Activated B cell treated with CpG ODN at 0.5 μM for 24 hours (primary cell): Measurements from ENCODE around the gene SENP1. TPM values are rescaled to one million over a fixed set of nuclear protein-coding genes. Genes with fewer than 3 reads are reported as not detected.

Experiments used
- ATAC-seq: fragments of 200-7000 bp; cut with Tn5 transposase; one replicate; pipeline ENCODE4 v1.10.0; 2021; ENCODE audit warnings: low read depth, mild to moderate bottlenecking, moderate library complexity
- CTCF ChIA-PET: fragments of 350-600 bp; sonication (Branson Sonifier 250); formaldehyde crosslinking; loops from one replicate; lab custom pipeline; 2021; ENCODE audit warnings: antibody characterized with exemption; lab: Charles Lee
- POLR2A ChIA-PET: fragments of 350-600 bp; sonication (Branson Sonifier 250); formaldehyde crosslinking; loops from one replicate; lab custom pipeline; 2021; ENCODE audit warnings: antibody characterized with exemption; lab: Charles Lee
- DNase-seq: peaks from one replicate; pipeline ENCODE4 v3.0.0; 2022
- H3K27ac Mint-ChIP-seq: one replicate; pipeline ENCODE4 v1.8.0; 2020; ENCODE audit warnings: mixed read lengths
- H3K27me3 Mint-ChIP-seq: one replicate; pipeline ENCODE4 v1.8.0; 2021; ENCODE audit warnings: mixed read lengths
- H3K36me3 Mint-ChIP-seq: one replicate; pipeline ENCODE4 v1.8.0; 2021; ENCODE audit warnings: low read depth, mixed read lengths
- H3K4me1 Mint-ChIP-seq: one replicate; pipeline ENCODE4 v1.8.0; 2021; ENCODE audit warnings: mixed read lengths
- H3K4me3 Mint-ChIP-seq: one replicate; pipeline ENCODE4 v1.8.0; 2020; ENCODE audit warnings: mild to moderate bottlenecking, mixed read lengths
- H3K9me3 Mint-ChIP-seq: one replicate; pipeline ENCODE4 v1.8.0; 2020; ENCODE audit warnings: mixed read lengths
- CTCF ChIP-seq: fragments of 200-600 bp; IDR thresholded peaks from one replicate; pipeline ENCODE4 v1.8.0; 2022; ENCODE audit warnings: antibody characterized with exemption, mild to moderate bottlenecking
- intact Hi-C: fragments of 100-400 bp; cut with micrococcal nuclease; formaldehyde crosslinking; loops from one replicate; pipeline ENCODE4 v1.15.1; 2024
- total RNA-seq: library from RNA; stranded (reverse); gene quantifications from 2 replicates; pipeline ENCODE4 v1.2.3, GENCODE V29; 2022

Gene SENP1
- total RNA-seq, 1 donor from 2014 or later = 43.2 TPM

GRCh38 chr12:48086327-48086726 is 19.6 kb downstream of the SENP1 start:
- Mint-ChIP-seq H3K4me1 (peaks cover 18% of the 10 kb centered on the region), H3K27me3 (no peaks in the 10 kb centered on the region), H3K4me3 (no peak overlapping the region), H3K36me3 (peaks cover 74% of the 10 kb centered on the region), H3K27ac (no peak overlapping the region), H3K9me3 (no peaks in the 10 kb centered on the region)
- no peak for TF ChIP-seq CTCF
- intact Hi-C loops = no loop called here
- CTCF ChIA-PET = interaction anchor here (0.8 kb wide), 1 partner anchor 78 kb away, joined by 3 read pairs; no protein-coding TSS in a partner anchor
- DNase-seq (no peak), ATAC-seq (no peak)
- POLR2A ChIA-PET = no interaction called here

DNA sequence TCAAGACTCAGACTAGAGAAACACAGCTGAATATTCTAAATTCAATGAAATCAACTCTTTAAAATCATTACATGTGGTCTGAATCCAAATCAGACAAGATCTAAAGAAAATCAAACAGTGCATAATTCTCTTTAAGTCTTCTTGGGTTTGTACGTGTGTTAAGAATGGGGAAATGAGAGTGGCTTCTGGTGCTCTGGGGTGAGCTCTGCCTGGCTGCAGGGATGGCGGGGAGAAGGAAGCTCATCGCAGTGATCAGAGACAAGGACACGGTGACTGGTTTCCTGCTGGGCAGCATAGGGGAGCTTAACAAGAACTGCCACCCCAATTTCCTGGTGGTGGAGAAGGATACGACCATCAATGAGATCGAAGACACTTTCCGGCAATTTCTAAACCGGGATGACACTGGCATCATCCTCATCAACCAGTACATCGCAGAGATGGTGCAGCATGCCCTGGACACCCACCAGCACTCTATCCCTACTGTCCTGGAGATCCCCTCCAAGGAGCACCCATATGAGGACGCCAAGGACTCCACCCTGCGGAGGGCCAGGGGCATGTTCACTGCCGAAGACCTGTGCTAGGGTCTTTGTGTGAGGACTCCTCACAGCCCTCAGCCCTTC is 20.9 kb downstream of the SENP1 start:
- Mint-ChIP-seq H3K27me3 (no peaks in the 10 kb centered on the region), H3K27ac (peak overlapping the region; percentile 25), H3K9me3 (no peaks in the 10 kb centered on the region), H3K4me3 (no peak overlapping the region), H3K36me3 (peaks cover 73% of the 10 kb centered on the region), H3K4me1 (peaks cover 11% of the 10 kb centered on the region)
- ATAC-seq (peak; percentile 65), DNase-seq (no peak)
- ChIA-PET POLR2A (interaction anchor here (0.7 to 0.9 kb wide), 2 partner anchors 21 to 34 kb away, joined by 5 read pairs; partner anchors contain the start of genes PFKM and SENP1), CTCF (interaction anchor here (0.7 to 1.9 kb wide), 6 partner anchors 13 to 533 kb away, joined by 3 to 9 read pairs (median 5); partner anchors contain the start of gene PFKM)
- intact Hi-C loops = loop anchor here (1.0 to 5.0 kb wide), 3 partner anchors 80 to 532 kb away; no protein-coding TSS in a partner anchor
- TF ChIP-seq CTCF = no peak

DNA sequence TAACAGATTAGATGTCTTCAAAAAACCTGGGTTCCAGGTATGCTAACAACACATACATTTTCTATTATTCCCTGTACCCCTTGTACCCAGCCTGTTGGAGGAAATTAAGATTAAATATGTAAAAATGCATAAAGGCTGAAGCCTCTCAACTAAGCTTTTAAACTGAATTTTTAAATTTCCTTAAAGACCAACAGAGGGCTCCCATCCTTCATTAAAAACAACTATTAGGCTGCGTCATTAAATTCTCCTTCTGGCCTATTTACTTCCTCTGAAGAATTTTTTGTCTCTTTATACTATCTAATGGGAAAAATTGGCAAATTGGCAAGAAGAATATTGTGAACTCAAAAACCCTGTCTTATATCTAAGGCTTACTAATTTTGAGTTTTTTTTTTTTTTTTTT is 21.8 kb downstream of the SENP1 start:
- no peaks in the 10 kb centered on the region for H3K9me3 Mint-ChIP-seq
- TF ChIP-seq CTCF = no peak
- H3K4me3 Mint-ChIP-seq = no peak overlapping the region
- H3K27me3 Mint-ChIP-seq = no peaks in the 10 kb centered on the region
- peak; percentile 28 for ATAC-seq
- intact Hi-C loops = loop anchor here (1.0 to 5.0 kb wide), 3 partner anchors 81 to 533 kb away; no protein-coding TSS in a partner anchor
- ChIA-PET POLR2A (interaction anchor here (0.7 to 1.0 kb wide), 3 partner anchors 22 to 73 kb away, joined by 4 to 5 read pairs (median 5); partner anchors contain the start of genes ASB8, PFKM and SENP1), CTCF (interaction anchor here (1.2 to 2.5 kb wide), 8 partner anchors 14 to 534 kb away, joined by 3 to 9 read pairs (median 6); partner anchors contain the start of genes ASB8 and PFKM)
- H3K4me1 Mint-ChIP-seq = peaks cover 11% of the 10 kb centered on the region
- no peak overlapping the region for H3K27ac Mint-ChIP-seq
- peaks cover 76% of the 10 kb centered on the region for H3K36me3 Mint-ChIP-seq
- no peak for DNase-seq

DNA sequence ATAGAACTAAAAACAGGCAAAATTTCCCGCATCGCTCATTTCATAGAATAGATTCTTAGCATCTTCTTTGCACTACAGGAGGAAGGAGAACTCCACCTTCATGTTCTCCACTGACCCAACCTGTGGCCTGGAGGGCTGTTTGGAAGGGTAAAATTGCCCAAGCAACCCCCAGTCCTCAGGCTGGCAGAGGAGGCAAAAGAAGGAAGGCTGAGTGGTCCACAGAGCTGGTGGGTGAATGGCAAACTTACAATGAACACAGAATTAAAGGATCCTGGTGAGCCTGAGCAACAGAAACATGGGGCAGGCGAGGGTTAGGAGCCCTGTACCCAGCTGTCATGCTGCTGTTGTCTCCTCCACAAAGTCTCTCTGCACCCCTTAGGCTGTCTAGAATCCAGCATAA is 25.1 kb downstream of the SENP1 start:
- no peaks in the 10 kb centered on the region for H3K27me3 Mint-ChIP-seq
- no peak overlapping the region for H3K27ac Mint-ChIP-seq
- ChIA-PET POLR2A (no interaction called here), CTCF (no interaction called here)
- H3K4me1 Mint-ChIP-seq = peaks cover 11% of the 10 kb centered on the region
- no peak for ATAC-seq
- H3K9me3 Mint-ChIP-seq = no peaks in the 10 kb centered on the region
- peaks cover 72% of the 10 kb centered on the region for H3K36me3 Mint-ChIP-seq
- DNase-seq = no peak
- no peak for TF ChIP-seq CTCF
- intact Hi-C loops = loop anchor here (5.0 kb wide), 1 partner anchor 536 kb away; no protein-coding TSS in a partner anchor
- no peak overlapping the region for H3K4me3 Mint-ChIP-seq

DNA sequence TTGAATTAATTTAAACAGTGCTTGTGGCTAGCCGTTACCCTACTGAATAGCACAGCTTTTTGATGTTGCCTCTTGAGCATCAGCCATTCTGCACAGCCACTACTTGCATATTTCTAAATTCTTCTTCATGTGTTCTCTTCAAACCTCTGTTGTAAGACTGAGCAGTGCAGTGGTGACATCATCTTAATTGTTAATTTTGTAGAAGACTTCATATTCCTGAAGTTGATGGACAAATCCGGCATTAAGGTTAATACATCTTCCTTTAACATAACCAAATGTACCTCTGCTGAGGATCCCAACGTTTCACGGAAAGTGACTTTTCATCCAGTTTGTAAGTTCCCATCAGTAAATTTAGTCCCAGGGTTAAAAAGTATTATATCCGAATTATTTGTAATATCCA is 25.6 kb downstream of the SENP1 start:
- H3K4me1 Mint-ChIP-seq = peaks cover 10% of the 10 kb centered on the region
- ChIA-PET POLR2A (no interaction called here), CTCF (no interaction called here)
- no peak overlapping the region for H3K27ac Mint-ChIP-seq
- H3K4me3 Mint-ChIP-seq = no peak overlapping the region
- intact Hi-C loops = loop anchor here (5.0 kb wide), 1 partner anchor 537 kb away; no protein-coding TSS in a partner anchor
- peaks cover 70% of the 10 kb centered on the region for H3K36me3 Mint-ChIP-seq
- ATAC-seq = no peak
- TF ChIP-seq CTCF = no peak
- DNase-seq = no peak
- H3K9me3 Mint-ChIP-seq = no peaks in the 10 kb centered on the region
- H3K27me3 Mint-ChIP-seq = no peaks in the 10 kb centered on the region
